ENCODE data around the gene TMEM30A. TPM values are rescaled to one million over a fixed set of nuclear protein-coding genes. Genes with fewer than 3 reads are reported as not detected.

Gene TMEM30A
- total RNA-seq, 1 experiment from 2014 or later = 65.2 TPM

DNA sequence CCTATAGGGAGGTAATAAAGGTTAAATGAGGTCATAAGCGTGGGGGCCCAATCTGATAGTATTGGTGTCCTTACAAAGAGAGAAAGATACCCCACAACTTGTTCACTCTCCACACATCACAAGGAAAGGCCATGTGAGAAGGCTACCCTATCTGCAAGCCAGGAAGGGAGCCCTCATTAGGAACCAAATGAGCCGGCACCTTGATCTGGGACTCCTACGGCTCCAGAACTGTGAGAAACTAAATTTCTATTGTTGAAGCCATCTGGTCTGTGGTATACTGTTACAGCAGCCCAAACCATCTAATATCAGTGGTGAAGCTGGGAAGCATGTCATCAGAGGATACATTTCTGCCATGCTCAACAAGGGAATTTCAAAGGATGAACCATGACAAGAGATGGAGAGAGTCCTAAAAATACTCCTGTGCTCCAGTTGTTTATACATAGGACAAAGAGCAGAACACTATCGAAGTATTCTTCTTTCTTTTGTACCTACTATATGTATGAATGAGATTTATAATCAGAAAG is 51.4 kb downstream of the TMEM30A start:
- Histone ChIP-seq H3K56ac (ENCODE audit: insufficient read length, low read depth, low read length) (no peak overlapping the region), H3K4me1 (ENCODE audit: insufficient read depth, low read length) (peaks cover 8% of the 10 kb centered on the region; the same call in 1 of the 2 replicates), H3T11ph (ENCODE audit: low read length) (no peak overlapping the region), H3K27me3 (ENCODE audit: insufficient read depth, low read length) (no peaks in the 10 kb centered on the region), H4K20me1 (ENCODE audit: control insufficient read depth, insufficient read depth, insufficient read length) (no peaks in the 10 kb centered on the region), H3K18ac (ENCODE audit: insufficient read length, low read depth, low read length) (no peak overlapping the region), H4K91ac (ENCODE audit: insufficient read length, low read depth, low read length) (no peak overlapping the region), H4K8ac (replicated peaks; ENCODE audit: insufficient read length, low read depth, low read length) (no peak overlapping the region), H2BK12ac (ENCODE audit: insufficient read length, low read depth, low read length) (no peak overlapping the region), H3K14ac (ENCODE audit: insufficient read depth, low read length) (no peak overlapping the region), H2BK120ac (ENCODE audit: low read depth, low read length, poor library complexity, severe bottlenecking) (no peak overlapping the region), H3K79me2 (ENCODE audit: insufficient read depth, low read length) (no peaks in the 10 kb centered on the region), H2AK5ac (ENCODE audit: insufficient read length, low read length) (no peak overlapping the region), H3K23ac (ENCODE audit: insufficient read length, low read depth, low read length) (no peak overlapping the region), H3K9me3 (ENCODE audit: control insufficient read depth, low read depth, low read length) (no peaks in the 10 kb centered on the region), H3K9ac (ENCODE audit: extremely low read depth, insufficient read length, low read length) (no peak overlapping the region), H4K5ac (ENCODE audit: insufficient read length, low read depth, low read length) (no peak overlapping the region), H3K4ac (ENCODE audit: low read depth, low read length) (no peak overlapping the region), H3K27ac (ENCODE audit: insufficient read length, low read depth, low read length) (no peak overlapping the region), H3K23me2 (ENCODE audit: insufficient read length, low read depth, low read length, poor library complexity, severe bottlenecking) (no peaks in the 10 kb centered on the region), H2BK5ac (ENCODE audit: insufficient read length, low read length) (no peak overlapping the region), H3K79me1 (ENCODE audit: insufficient read depth, low read depth, low read length, poor library complexity, severe bottlenecking) (no peaks in the 10 kb centered on the region), H2BK15ac (ENCODE audit: low read depth, low read length) (no peak overlapping the region), H3K4me2 (ENCODE audit: insufficient read depth, insufficient read length, low read length) (no peak overlapping the region), H2BK20ac (ENCODE audit: low read depth, low read length, poor library complexity, severe bottlenecking) (no peak overlapping the region), H2AFZ (ENCODE audit: low read length) (no peak overlapping the region)
- Mint-ChIP-seq H3K4me1 (peaks cover 29 to 41% of the 10 kb centered on the region in 2 experiments), H3K27ac (no peak overlapping the region), H3K27me3 (ENCODE audit: low read depth) (no peaks in the 10 kb centered on the region), H3K9me3 (no peaks in the 10 kb centered on the region), H3K4me3 (no peak overlapping the region), H3K36me3 (ENCODE audit: insufficient read depth in 1 of 3, low read depth in 3 of 3) (peaks cover 4 to 9% (median 8%) of the 10 kb centered on the region in 3 experiments; a peak in 5 of 7 replicates)
- no peak for DNase-seq
- no CpG with 5 or more reads among the region's 4 CpGs for WGBS (ENCODE audit: extremely low coverage, insufficient read length, low lambda C conversion rate)
- TF ChIP-seq, protein P1, sequence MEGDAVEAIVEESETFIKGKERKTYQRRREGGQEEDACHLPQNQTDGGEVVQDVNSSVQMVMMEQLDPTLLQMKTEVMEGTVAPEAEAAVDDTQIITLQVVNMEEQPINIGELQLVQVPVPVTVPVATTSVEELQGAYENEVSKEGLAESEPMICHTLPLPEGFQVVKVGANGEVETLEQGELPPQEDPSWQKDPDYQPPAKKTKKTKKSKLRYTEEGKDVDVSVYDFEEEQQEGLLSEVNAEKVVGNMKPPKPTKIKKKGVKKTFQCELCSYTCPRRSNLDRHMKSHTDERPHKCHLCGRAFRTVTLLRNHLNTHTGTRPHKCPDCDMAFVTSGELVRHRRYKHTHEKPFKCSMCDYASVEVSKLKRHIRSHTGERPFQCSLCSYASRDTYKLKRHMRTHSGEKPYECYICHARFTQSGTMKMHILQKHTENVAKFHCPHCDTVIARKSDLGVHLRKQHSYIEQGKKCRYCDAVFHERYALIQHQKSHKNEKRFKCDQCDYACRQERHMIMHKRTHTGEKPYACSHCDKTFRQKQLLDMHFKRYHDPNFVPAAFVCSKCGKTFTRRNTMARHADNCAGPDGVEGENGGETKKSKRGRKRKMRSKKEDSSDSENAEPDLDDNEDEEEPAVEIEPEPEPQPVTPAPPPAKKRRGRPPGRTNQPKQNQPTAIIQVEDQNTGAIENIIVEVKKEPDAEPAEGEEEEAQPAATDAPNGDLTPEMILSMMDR (conservative IDR thresholded peaks at IDR 0.05) = no peak
